BJ (cell line): ENCODE data around the gene C1orf53. TPM values are rescaled to one million over a fixed set of nuclear protein-coding genes. Genes with fewer than 3 reads are reported as not detected.
"Not testable (repeated sequence)": the region's sequence is repeated elsewhere in the genome, so short reads cannot be mapped to it uniquely, and the experiment has no call there.

ENCODE experiments used
- CTCF ChIA-PET: fragments of 350-600 bp; formaldehyde crosslinking; extraction: SDS; loops from one replicate; lab custom pipeline; 2021; ENCODE audit warnings: antibody characterized with exemption, inconsistent platforms; lab: Yijun Ruan, JAX
- POLR2A ChIA-PET: fragments of 300-600 bp; sonication (Branson Sonifier 250); formaldehyde crosslinking; extraction: SDS; loops from one replicate; lab custom pipeline; 2021; ENCODE audit warnings: antibody characterized with exemption; lab: Charles Lee
- DNase-seq: peaks from one replicate; pipeline ENCODE4 v3.0.0-alpha.2; 2011; ENCODE audit warnings: low read depth
- H3K27me3 ChIP-seq: 2 replicates; pipeline ENCODE4 v1.6.0; 2011; ENCODE audit warnings: low read length; ENCODE audit not compliant: control insufficient read depth, insufficient read depth
- H3K36me3 ChIP-seq: 2 replicates; pipeline ENCODE4 v1.5.1; 2011; ENCODE audit warnings: low read length; ENCODE audit not compliant: control insufficient read depth, insufficient read depth
- H3K4me3 ChIP-seq: 2 replicates; pipeline ENCODE4 v1.5.1; 2011; ENCODE audit warnings: low read depth, mild to moderate bottlenecking, control low read depth, low read length
- CTCF ChIP-seq: IDR thresholded peaks from 2 replicates; pipeline ENCODE4 v1.5.1; 2011; ENCODE audit warnings: low read depth, mild to moderate bottlenecking, control low read depth, inconsistent platforms, low read length, moderate library complexity; ENCODE audit not compliant: insufficient read depth
- polyA plus RNA-seq: library from polyadenylated mRNA; depleted of rRNA; stranded (reverse); fragments of >200 nt; gene quantifications from 2 replicates; pipeline ENCODE4 v1.2.3, GENCODE V29; 2011

Gene C1orf53
- polyA plus RNA-seq, 1 experiment = 9.7 TPM

GRCh38 chr1:197937381-197937780 is 35.0 kb downstream of the C1orf53 start:
- Histone ChIP-seq H3K4me3 (no peak overlapping the region), H3K36me3 (no peaks in the 10 kb centered on the region), H3K27me3 (no peaks in the 10 kb centered on the region)
- no peak for DNase-seq
- TF ChIP-seq CTCF = no peak
- POLR2A ChIA-PET = no interaction called here
- CTCF ChIA-PET = no interaction called here

- Histone ChIP-seq H3K36me3 (no peaks in the 10 kb centered on the region), H3K27me3 (no peaks in the 10 kb centered on the region), H3K4me3 (no peak overlapping the region)
- no peak for DNase-seq
- CTCF ChIA-PET = no interaction called here
- no peak for TF ChIP-seq CTCF
- POLR2A ChIA-PET = no interaction called here
These were observed 35.5 kb downstream of the C1orf53 start for GRCh38 chr1:197937892-197938291.

- H3K36me3 ChIP-seq, H3K27me3 ChIP-seq, DNase-seq, CTCF ChIA-PET, H3K4me3 ChIP-seq, POLR2A ChIA-PET: not testable (repeated sequence)
These were observed 36.9 kb downstream of the C1orf53 start for GRCh38 chr1:197939159-197939980.

GRCh38 chr1:197942042-197942441 is 39.6 kb downstream of the C1orf53 start:
- Histone ChIP-seq H3K36me3 (no peaks in the 10 kb centered on the region), H3K4me3 (no peak overlapping the region), H3K27me3 (no peaks in the 10 kb centered on the region)
- ChIA-PET CTCF (no interaction called here), POLR2A (no interaction called here)
- DNase-seq = no peak
- no peak for TF ChIP-seq CTCF

- H3K4me3 ChIP-seq = no peak overlapping the region
- H3K27me3 ChIP-seq = no peaks in the 10 kb centered on the region
- no peaks in the 10 kb centered on the region for H3K36me3 ChIP-seq
- no peak for DNase-seq
- no peak for TF ChIP-seq CTCF
- POLR2A ChIA-PET = no interaction called here
- CTCF ChIA-PET = no interaction called here
These were observed 42.1 kb downstream of the C1orf53 start for GRCh38 chr1:197944485-197944884.
